ENCODE data around the gene PTPRN. TPM values are rescaled to one million over a fixed set of nuclear protein-coding genes. Genes with fewer than 3 reads are reported as not detected.

Gene PTPRN
- polyA plus RNA-seq, 1 donor = 0.27 TPM

GRCh38 chr2:219245148-219245898, 63.9 kb downstream of the PTPRN start, which contains the start of the genes GLB1L and STK16:
Gene GLB1L (minus strand): TSS chr2:219245444. CDS start chr2:219243573, 1,871 bp downstream.
Gene STK16 (plus strand): TSS chr2:219245479. CDS start chr2:219246000, 521 bp downstream.
- DNase-seq = peak; percentile 93

GRCh38 chr2:219244789-219245147, 64.4 kb downstream of the PTPRN start:
- DNase-seq = no peak

- no peak for DNase-seq
Measured at GRCh38 chr2:219243291-219243761, 65.9 kb downstream of the PTPRN start.

Other genes with a start within 250 kb of the PTPRN start
- 1.7 TPM for gene IHH, start 248.5 kb downstream of the PTPRN start, polyA plus RNA-seq (ENCODE audit: insufficient read length)
- 22.2 TPM for gene NHEJ1, start 148.6 kb downstream of the PTPRN start, polyA plus RNA-seq (ENCODE audit: insufficient read length)
- 22.3 TPM for gene SLC23A3, start 139.4 kb downstream of the PTPRN start, polyA plus RNA-seq (ENCODE audit: insufficient read length)
- gene CNPPD1, start 132.5 kb downstream of the PTPRN start, polyA plus RNA-seq (ENCODE audit: insufficient read length) = 64.0 TPM
- 105 TPM for gene RETREG2, start 131.1 kb downstream of the PTPRN start, polyA plus RNA-seq (ENCODE audit: insufficient read length)
- gene ZFAND2B, start 102.6 kb downstream of the PTPRN start, polyA plus RNA-seq (ENCODE audit: insufficient read length) = 39.5 TPM
- 42.6 TPM for gene ABCB6, start 90.4 kb downstream of the PTPRN start, polyA plus RNA-seq (ENCODE audit: insufficient read length)
- 49.5 TPM for gene ATG9A, start 79.8 kb downstream of the PTPRN start, polyA plus RNA-seq (ENCODE audit: insufficient read length)
- 73.1 TPM for gene ANKZF1, start 79.6 kb downstream of the PTPRN start, polyA plus RNA-seq (ENCODE audit: insufficient read length)
- 28.7 TPM for gene GLB1L, start 64.0 kb downstream of the PTPRN start, polyA plus RNA-seq (ENCODE audit: insufficient read length)
- 34.9 TPM for gene STK16, start 63.9 kb downstream of the PTPRN start, polyA plus RNA-seq (ENCODE audit: insufficient read length)
- 0.75 TPM for gene TUBA4B, start 56.2 kb downstream of the PTPRN start, polyA plus RNA-seq (ENCODE audit: insufficient read length)
- 25.2 TPM for gene TUBA4A, start 55.5 kb downstream of the PTPRN start, polyA plus RNA-seq (ENCODE audit: insufficient read length)
- gene DNAJB2, start 30.0 kb downstream of the PTPRN start, polyA plus RNA-seq (ENCODE audit: insufficient read length) = 62.9 TPM
- gene RESP18, start 23.3 kb upstream of the PTPRN start, polyA plus RNA-seq (ENCODE audit: insufficient read length) = not detected
- gene DNPEP, start 78.5 kb upstream of the PTPRN start, polyA plus RNA-seq (ENCODE audit: insufficient read length) = 60.2 TPM
- 5.9 TPM for gene DES, start 109.0 kb upstream of the PTPRN start, polyA plus RNA-seq (ENCODE audit: insufficient read length)
- 10.8 TPM for gene SPEG, start 125.4 kb upstream of the PTPRN start, polyA plus RNA-seq (ENCODE audit: insufficient read length)
- 41.7 TPM for gene GMPPA, start 189.5 kb upstream of the PTPRN start, polyA plus RNA-seq (ENCODE audit: insufficient read length)
- 0.20 TPM for gene ASIC4, start 205.1 kb upstream of the PTPRN start, polyA plus RNA-seq (ENCODE audit: insufficient read length)
- gene CHPF, start 234.4 kb upstream of the PTPRN start, polyA plus RNA-seq (ENCODE audit: insufficient read length) = 20.3 TPM
- gene TMEM198, start 234.6 kb upstream of the PTPRN start, polyA plus RNA-seq (ENCODE audit: insufficient read length) = 2.5 TPM